ENCODE results near the gene HYDIN.

GRCh38 chr16:71244521-71244920, 14.0 kb upstream of the HYDIN start:
- TF ChIP-seq CTCF (IDR thresholded peaks at IDR 0.05) (no peak), MEF2A (IDR thresholded peaks at IDR 0.05; ENCODE audit: borderline replicate concordance, low read depth) (no peak), NRF1 (IDR thresholded peaks at IDR 0.05; ENCODE audit: low read depth, low read length) (no peak), SIN3A (IDR thresholded peaks at IDR 0.05; ENCODE audit: borderline replicate concordance, low read depth, low read length) (no peak), EP300 (IDR thresholded peaks at IDR 0.05; ENCODE audit: borderline replicate concordance in 1 of 2, low read depth in 1 of 2, low read length in 1 of 2) (no peak), FOSL2 (IDR thresholded peaks at IDR 0.05; ENCODE audit: borderline replicate concordance, low read depth) (no peak), EZH2phosphoT487 (IDR thresholded peaks at IDR 0.05; ENCODE audit: borderline replicate concordance, low read depth) (no peak), USF2 (IDR thresholded peaks at IDR 0.05; ENCODE audit: borderline replicate concordance, low read depth, low read length) (no peak), FOXM1 (IDR thresholded peaks at IDR 0.05; ENCODE audit: low read depth) (no peak), RXRA (IDR thresholded peaks at IDR 0.05; ENCODE audit: borderline replicate concordance, low read depth) (no peak), REST (IDR thresholded peaks at IDR 0.05; ENCODE audit: low read depth, low read length) (no peak)
